Fibroblast of lung (primary cell): ENCODE measurements around the gene ERBB4.

ENCODE experiments used
- EZH2 ChIP-seq: IDR thresholded peaks from 2 replicates; pipeline ENCODE4 v1.5.1; 2012; ENCODE audit warnings: low read length, control low read depth, mild to moderate bottlenecking; ENCODE audit errors: missing control alignments
- TF ChIP-seq, protein P1 (sequence below), 2 donors: IDR thresholded peaks in 1 of 2; conservative IDR thresholded peaks in 1 of 2; 1 replicate in 1 of 2; 2 replicates in 1 of 2; pipeline ENCODE4 v1.5.1; 2011 to 2012; ENCODE audit warnings: low read length in 2 of 2, control low read depth in 1 of 2, inconsistent platforms in 1 of 2, low read depth in 1 of 2, mild to moderate bottlenecking in 1 of 2

DNA sequence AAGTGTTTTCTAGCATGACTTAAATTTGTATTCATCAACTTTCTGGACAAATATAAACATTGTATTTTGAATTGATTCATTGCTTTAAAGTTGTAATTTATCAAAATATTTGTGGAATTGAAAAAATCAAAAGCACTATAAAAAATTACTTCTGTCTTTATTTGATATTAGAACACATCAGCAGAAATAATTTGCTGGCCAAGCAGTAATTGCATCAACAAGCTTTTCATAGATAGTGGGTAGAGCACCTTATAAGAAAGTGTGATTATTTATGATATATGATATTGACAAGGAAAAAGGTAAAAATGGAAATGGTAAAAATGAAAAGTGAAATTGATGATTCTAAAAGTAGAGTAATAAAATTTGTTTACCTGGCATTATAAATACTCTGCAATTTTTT is 1121.1 kb downstream of the ERBB4 start:
- TF ChIP-seq, protein P1, sequence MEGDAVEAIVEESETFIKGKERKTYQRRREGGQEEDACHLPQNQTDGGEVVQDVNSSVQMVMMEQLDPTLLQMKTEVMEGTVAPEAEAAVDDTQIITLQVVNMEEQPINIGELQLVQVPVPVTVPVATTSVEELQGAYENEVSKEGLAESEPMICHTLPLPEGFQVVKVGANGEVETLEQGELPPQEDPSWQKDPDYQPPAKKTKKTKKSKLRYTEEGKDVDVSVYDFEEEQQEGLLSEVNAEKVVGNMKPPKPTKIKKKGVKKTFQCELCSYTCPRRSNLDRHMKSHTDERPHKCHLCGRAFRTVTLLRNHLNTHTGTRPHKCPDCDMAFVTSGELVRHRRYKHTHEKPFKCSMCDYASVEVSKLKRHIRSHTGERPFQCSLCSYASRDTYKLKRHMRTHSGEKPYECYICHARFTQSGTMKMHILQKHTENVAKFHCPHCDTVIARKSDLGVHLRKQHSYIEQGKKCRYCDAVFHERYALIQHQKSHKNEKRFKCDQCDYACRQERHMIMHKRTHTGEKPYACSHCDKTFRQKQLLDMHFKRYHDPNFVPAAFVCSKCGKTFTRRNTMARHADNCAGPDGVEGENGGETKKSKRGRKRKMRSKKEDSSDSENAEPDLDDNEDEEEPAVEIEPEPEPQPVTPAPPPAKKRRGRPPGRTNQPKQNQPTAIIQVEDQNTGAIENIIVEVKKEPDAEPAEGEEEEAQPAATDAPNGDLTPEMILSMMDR (conservative IDR thresholded peaks at IDR 0.05 in 1 of 2, IDR thresholded peaks at IDR 0.05 in 1 of 2; ENCODE audit: low read depth in 1 of 2, low read length in 2 of 2) = no peak
- no peak for TF ChIP-seq EZH2
